ENCODE data around the gene DMD. TPM values are rescaled to one million over a fixed set of nuclear protein-coding genes. Genes with fewer than 3 reads are reported as not detected.

DMD gene
- total RNA-seq, 2 donors from 2014 or later, result 1.4 to 7.5 TPM

DNA sequence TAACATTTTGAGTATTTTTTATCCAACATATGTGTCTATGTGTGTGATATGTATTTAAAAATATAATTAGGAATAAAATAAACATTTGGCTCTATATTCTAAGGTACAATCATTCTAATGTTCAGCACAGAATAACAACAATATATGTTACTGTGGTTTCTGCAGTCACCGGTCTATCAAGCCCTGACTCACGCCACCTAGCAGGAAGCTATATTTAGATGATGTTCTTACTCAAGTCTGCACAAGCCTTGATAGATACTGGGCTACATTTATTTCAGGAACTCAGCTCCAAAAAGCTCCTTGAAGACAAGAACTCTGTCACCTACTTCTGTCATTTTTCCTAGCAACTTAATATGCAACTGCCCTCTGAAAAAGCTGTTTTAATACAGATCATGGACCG, 1987.5 kb downstream of the DMD start:
- Mint-ChIP-seq H3K27ac (no peak overlapping the region), H3K4me1 (no peaks in the 10 kb centered on the region), H3K36me3 (ENCODE audit: low read depth) (no peaks in the 10 kb centered on the region), H3K27me3 (no peaks in the 10 kb centered on the region), H3K9me3 (no peaks in the 10 kb centered on the region), H3K4me3 (no peak overlapping the region)
- ATAC-seq (replicated peaks), result no peak

GRCh38 chrX:31222946-31223345, 1988.4 kb downstream of the DMD start:
- no peaks in the 10 kb centered on the region for H3K36me3 Mint-ChIP-seq (ENCODE audit: low read depth)
- no peak overlapping the region for H3K4me3 Mint-ChIP-seq
- no peak for ATAC-seq (replicated peaks)
- no peak overlapping the region for H3K27ac Mint-ChIP-seq
- no peaks in the 10 kb centered on the region for H3K4me1 Mint-ChIP-seq
- H3K9me3 Mint-ChIP-seq, result no peaks in the 10 kb centered on the region
- no peaks in the 10 kb centered on the region for H3K27me3 Mint-ChIP-seq

GRCh38 chrX:31219174-31219573, 1992.2 kb downstream of the DMD start:
- Mint-ChIP-seq H3K9me3 (no peaks in the 10 kb centered on the region), H3K27me3 (no peaks in the 10 kb centered on the region), H3K27ac (no peak overlapping the region), H3K4me1 (no peaks in the 10 kb centered on the region), H3K36me3 (ENCODE audit: low read depth) (no peaks in the 10 kb centered on the region), H3K4me3 (no peak overlapping the region)
- no peak for ATAC-seq (replicated peaks)

- H3K27ac Mint-ChIP-seq, result no peak overlapping the region
- no peak for ATAC-seq (replicated peaks)
- H3K9me3 Mint-ChIP-seq, result no peaks in the 10 kb centered on the region
- no peak overlapping the region for H3K4me3 Mint-ChIP-seq
- H3K4me1 Mint-ChIP-seq, result no peaks in the 10 kb centered on the region
- no peaks in the 10 kb centered on the region for H3K27me3 Mint-ChIP-seq
- no peaks in the 10 kb centered on the region for H3K36me3 Mint-ChIP-seq (ENCODE audit: low read depth)
Observed at GRCh38 chrX:31217084-31217483, 1994.3 kb downstream of the DMD start.

DNA sequence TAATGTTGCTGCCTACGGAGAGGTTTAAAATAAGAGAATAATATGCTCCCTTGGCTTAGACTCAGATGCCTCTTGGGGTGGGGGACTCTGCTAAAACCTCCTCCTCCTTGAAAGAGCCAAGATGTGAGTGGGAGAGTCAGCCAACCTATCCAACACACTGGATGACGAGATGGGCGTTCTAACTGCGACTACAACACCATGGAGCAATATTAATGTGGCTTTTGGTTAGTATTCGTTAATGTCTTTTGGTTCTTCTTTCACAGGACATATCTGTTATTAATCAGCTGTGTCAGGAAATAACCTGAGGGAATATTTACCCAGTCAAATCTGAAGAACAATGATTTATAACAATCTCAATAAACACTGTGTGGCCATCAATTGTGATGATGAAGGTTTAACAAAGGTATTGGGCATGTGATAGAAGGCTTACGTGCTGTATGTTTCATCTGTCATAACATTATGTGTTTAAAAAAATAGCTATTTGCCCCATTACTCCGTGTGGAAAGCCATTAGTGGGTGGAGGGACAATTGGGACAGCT, 1996.0 kb downstream of the DMD start:
- Mint-ChIP-seq H3K27me3 (no peaks in the 10 kb centered on the region), H3K9me3 (no peaks in the 10 kb centered on the region), H3K4me1 (no peaks in the 10 kb centered on the region), H3K4me3 (no peak overlapping the region), H3K36me3 (ENCODE audit: low read depth) (no peaks in the 10 kb centered on the region), H3K27ac (no peak overlapping the region)
- no peak for ATAC-seq (replicated peaks)

DNA sequence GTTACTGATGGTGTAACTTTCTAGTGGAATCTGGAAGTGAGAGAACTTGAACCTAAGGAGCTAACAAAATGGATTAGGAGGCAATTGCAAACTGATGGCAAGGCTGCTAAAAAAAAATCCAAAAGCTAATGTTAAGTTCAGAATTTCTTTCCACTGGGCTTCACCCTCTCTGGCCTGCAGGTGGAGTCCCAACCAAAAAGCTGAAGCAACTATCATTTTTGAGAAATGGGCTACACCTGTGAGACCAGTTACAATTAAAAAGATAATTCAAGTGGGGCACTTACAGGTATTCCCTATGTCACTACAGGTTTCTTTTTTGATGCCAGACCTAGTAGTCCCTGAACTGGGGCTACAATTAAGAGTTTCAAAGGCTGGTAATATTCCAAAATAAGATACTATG, 1997.4 kb downstream of the DMD start:
- H3K4me3 Mint-ChIP-seq, result no peak overlapping the region
- no peaks in the 10 kb centered on the region for H3K27me3 Mint-ChIP-seq
- H3K27ac Mint-ChIP-seq, result no peak overlapping the region
- no peaks in the 10 kb centered on the region for H3K9me3 Mint-ChIP-seq
- no peak for ATAC-seq (replicated peaks)
- no peaks in the 10 kb centered on the region for H3K4me1 Mint-ChIP-seq
- no peaks in the 10 kb centered on the region for H3K36me3 Mint-ChIP-seq (ENCODE audit: low read depth)

- no peaks in the 10 kb centered on the region for H3K36me3 Mint-ChIP-seq (ENCODE audit: low read depth)
- no peak overlapping the region for H3K27ac Mint-ChIP-seq
- H3K9me3 Mint-ChIP-seq, result no peaks in the 10 kb centered on the region
- H3K27me3 Mint-ChIP-seq, result no peaks in the 10 kb centered on the region
- H3K4me3 Mint-ChIP-seq, result no peak overlapping the region
- H3K4me1 Mint-ChIP-seq, result no peaks in the 10 kb centered on the region
- no peak for ATAC-seq (replicated peaks)
Observed at GRCh38 chrX:31212856-31213748, 1998.2 kb downstream of the DMD start.

- no peak overlapping the region for H3K4me3 Mint-ChIP-seq
- no peaks in the 10 kb centered on the region for H3K27me3 Mint-ChIP-seq
- no peak overlapping the region for H3K27ac Mint-ChIP-seq
- no peaks in the 10 kb centered on the region for H3K4me1 Mint-ChIP-seq
- no peaks in the 10 kb centered on the region for H3K9me3 Mint-ChIP-seq
- no peak for ATAC-seq (replicated peaks)
- no peaks in the 10 kb centered on the region for H3K36me3 Mint-ChIP-seq (ENCODE audit: low read depth)
Observed at GRCh38 chrX:31209005-31209628, 2002.2 kb downstream of the DMD start.

DNA sequence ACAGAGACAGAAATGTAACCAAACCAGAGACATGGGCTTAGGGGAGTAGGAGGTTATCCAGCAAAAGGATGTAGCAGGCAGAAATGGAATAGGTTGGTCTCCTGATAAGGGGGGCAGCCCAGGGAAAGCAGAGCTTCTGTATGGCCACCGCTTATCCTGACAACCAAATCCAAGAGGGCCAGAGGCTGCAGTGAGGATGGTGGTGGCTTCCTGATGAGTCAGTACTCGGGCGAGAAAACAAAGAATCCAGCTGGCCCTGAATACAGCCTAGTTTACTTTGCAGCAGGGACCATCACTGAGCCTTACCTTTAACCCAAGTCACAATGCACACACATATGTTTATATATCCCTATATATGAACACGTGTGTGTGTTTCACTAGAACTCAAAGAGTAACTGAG, 2009.8 kb downstream of the DMD start:
- no peaks in the 10 kb centered on the region for H3K4me1 Mint-ChIP-seq
- H3K4me3 Mint-ChIP-seq, result no peak overlapping the region
- H3K36me3 Mint-ChIP-seq (ENCODE audit: low read depth), result no peaks in the 10 kb centered on the region
- H3K27ac Mint-ChIP-seq, result no peak overlapping the region
- no peaks in the 10 kb centered on the region for H3K27me3 Mint-ChIP-seq
- no peak for ATAC-seq (replicated peaks)
- H3K9me3 Mint-ChIP-seq, result no peaks in the 10 kb centered on the region

GRCh38 chrX:31200430-31200829, 2010.9 kb downstream of the DMD start:
- Mint-ChIP-seq H3K27ac (no peak overlapping the region), H3K4me3 (no peak overlapping the region), H3K4me1 (no peaks in the 10 kb centered on the region), H3K36me3 (ENCODE audit: low read depth) (no peaks in the 10 kb centered on the region), H3K9me3 (no peaks in the 10 kb centered on the region), H3K27me3 (no peaks in the 10 kb centered on the region)
- no peak for ATAC-seq (replicated peaks)

DNA sequence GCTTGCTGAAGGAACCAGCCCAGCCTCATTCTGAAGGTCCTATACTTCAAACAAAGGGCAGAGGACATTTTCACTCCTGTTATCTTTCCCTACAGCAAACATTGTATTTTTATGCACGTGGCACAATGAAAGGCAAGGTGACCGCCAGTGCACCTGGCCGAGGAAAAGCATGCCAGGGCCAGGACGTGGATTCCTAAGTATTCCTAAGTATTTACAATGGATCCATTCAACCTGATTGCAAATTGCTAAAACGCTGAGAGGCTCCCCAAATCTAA, 2011.6 kb downstream of the DMD start:
- Mint-ChIP-seq H3K9me3 (no peaks in the 10 kb centered on the region), H3K4me3 (no peak overlapping the region), H3K27me3 (no peaks in the 10 kb centered on the region), H3K4me1 (no peaks in the 10 kb centered on the region), H3K27ac (no peak overlapping the region), H3K36me3 (ENCODE audit: low read depth) (no peaks in the 10 kb centered on the region)
- ATAC-seq (replicated peaks), result no peak

- Mint-ChIP-seq H3K27me3 (no peaks in the 10 kb centered on the region), H3K4me3 (no peak overlapping the region), H3K27ac (no peak overlapping the region), H3K36me3 (ENCODE audit: low read depth) (no peaks in the 10 kb centered on the region), H3K9me3 (no peaks in the 10 kb centered on the region), H3K4me1 (no peaks in the 10 kb centered on the region)
- ATAC-seq (replicated peaks), result no peak
Observed at GRCh38 chrX:31199056-31199839, 2012.1 kb downstream of the DMD start.

DNA sequence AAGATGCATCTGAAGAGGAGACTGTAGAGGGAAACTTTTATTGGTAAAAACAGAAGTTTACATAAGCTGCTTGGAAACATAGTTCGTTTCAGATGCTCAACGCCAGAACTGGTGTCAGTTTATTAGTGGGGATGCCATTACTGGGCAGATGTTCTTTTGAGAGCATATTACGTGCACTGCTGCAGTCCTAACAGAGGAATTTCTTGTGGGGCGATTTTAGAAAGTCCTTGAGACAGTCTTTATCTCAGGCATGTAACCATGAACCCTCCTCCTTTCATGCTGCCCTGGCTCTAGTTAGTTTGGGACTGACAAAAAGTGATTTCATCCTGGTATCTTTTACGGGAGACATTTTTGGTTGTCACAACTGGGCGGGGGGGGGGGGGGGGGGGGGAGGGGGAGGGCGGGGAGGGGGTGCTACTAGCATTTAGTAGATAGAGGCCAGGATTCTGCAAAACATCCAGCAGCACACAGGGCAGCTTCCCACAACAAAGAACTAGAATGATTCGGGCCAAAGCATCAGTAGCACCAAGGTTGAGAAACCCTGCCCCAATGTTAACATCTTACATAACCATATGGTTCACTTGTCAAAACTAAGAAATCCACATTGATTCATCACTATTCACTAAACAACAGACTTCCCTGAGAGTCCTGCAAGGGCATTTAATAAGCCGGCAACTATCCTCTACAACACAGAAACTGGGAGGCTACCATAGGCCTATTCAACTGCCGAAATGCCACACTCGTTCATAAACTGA, 2021.0 kb downstream of the DMD start:
- H3K4me1 Mint-ChIP-seq, result no peaks in the 10 kb centered on the region

GRCh38 chrX:31186693-31187338, 2024.5 kb downstream of the DMD start:
- Mint-ChIP-seq H3K9me3 (no peaks in the 10 kb centered on the region), H3K27ac (no peak overlapping the region), H3K4me3 (no peak overlapping the region), H3K4me1 (no peaks in the 10 kb centered on the region), H3K36me3 (ENCODE audit: low read depth) (no peaks in the 10 kb centered on the region), H3K27me3 (no peaks in the 10 kb centered on the region)
- ATAC-seq (replicated peaks), result no peak

More for the DNA sequence above, 2021.0 kb downstream of the DMD start:
- Mint-ChIP-seq H3K27me3 (no peaks in the 10 kb centered on the region), H3K9me3 (no peaks in the 10 kb centered on the region), H3K36me3 (ENCODE audit: low read depth) (no peaks in the 10 kb centered on the region), H3K4me3 (no peak overlapping the region), H3K27ac (no peak overlapping the region)
- no peak for ATAC-seq (replicated peaks)
